Body of pancreas (tissue), 4 donors: ENCODE data around the gene CGB2. TPM values are rescaled to one million over a fixed set of nuclear protein-coding genes. Genes with fewer than 3 reads are reported as not detected.
"Not testable (repeated sequence)": the region's sequence is repeated elsewhere in the genome, so short reads cannot be mapped to it uniquely, and the experiment has no call there.

ENCODE experiments used
- ATAC-seq: fragments of 150-250 bp; one replicate; pipeline ENCODE4 v1.9.1; 2016
- DNase-seq, 4 donors: peaks; one replicate each; pipeline ENCODE4 v3.0.0-alpha.2; 2019
- H3K27ac ChIP-seq, 4 donors: fragments of 200-600 bp; sonication (generic); 1 replicate in 3 of 4; 2 replicates in 1 of 4; pipeline versions ENCODE4 v1.5.1 to v1.6.1; 2016 to 2019; ENCODE audit warnings: mild to moderate bottlenecking in 1 of 4, mixed read lengths in 1 of 4, moderate library complexity in 1 of 4
- H3K27me3 ChIP-seq, 2 donors: fragments of 200-600 bp; sonication (generic); one replicate each; pipeline ENCODE4 v1.6.0; 2016; ENCODE audit warnings: mild to moderate bottlenecking in 1 of 2
- H3K36me3 ChIP-seq, 2 donors: fragments of 200-600 bp; sonication (generic); replicated peaks in 1 of 2; 2 replicates each; pipeline ENCODE4 v1.5.1; 2016; ENCODE audit warnings: low read depth in 2 of 2; ENCODE audit not compliant: insufficient read depth in 1 of 2
- H3K4me1 ChIP-seq: fragments of 200-600 bp; sonication (generic); one replicate; pipeline ENCODE4 v1.6.0; 2016
- H3K4me3 ChIP-seq, 2 donors: fragments of 200-600 bp; sonication (generic); 1 replicate in 1 of 2; 2 replicates in 1 of 2; pipeline ENCODE4 v1.5.1; 2016 to 2019
- H3K9me3 ChIP-seq, 3 donors: fragments of 200-600 bp; sonication (generic); 1 replicate in 2 of 3; 2 replicates in 1 of 3; pipeline ENCODE4 v1.5.1; 2016
- POLR2A ChIP-seq, 3 donors: fragments of 450-650 bp; IDR thresholded peaks; one replicate each; pipeline ENCODE4 v1.6.1; 2016; ENCODE audit warnings: antibody characterized with exemption in 3 of 3, mild to moderate bottlenecking in 2 of 3
- WGBS, 2 donors: methylation state at CpG; one replicate each; pipeline ENCODE4 v1.1.5; 2017; 5-methylcytosine and 5-hydroxymethylcytosine counted together
- intact Hi-C: fragments of 100-400 bp; cut with DNase I; formaldehyde crosslinking; loops from one replicate; pipeline ENCODE4 v1.15.1; 2023
- total RNA-seq, 2 donors: library from RNA; depleted of rRNA; stranded (reverse); fragments of >200 nt; gene quantifications; one replicate each; pipeline ENCODE4 v1.1.0, GENCODE V29; 2016
- TF ChIP-seq, protein P1 (sequence below), 7 experiments: fragments of 450-650 bp in 4 of 7; fragments of 200-600 bp in 3 of 7; sonication (generic) in 3 of 7; IDR thresholded peaks; one replicate each; pipeline ENCODE4 v1.5.1; 2016 to 2019; ENCODE audit warnings: antibody characterized with exemption in 7 of 7

CGB2 gene
- total RNA-seq, 2 donors from 2014 or later = not detected

DNA sequence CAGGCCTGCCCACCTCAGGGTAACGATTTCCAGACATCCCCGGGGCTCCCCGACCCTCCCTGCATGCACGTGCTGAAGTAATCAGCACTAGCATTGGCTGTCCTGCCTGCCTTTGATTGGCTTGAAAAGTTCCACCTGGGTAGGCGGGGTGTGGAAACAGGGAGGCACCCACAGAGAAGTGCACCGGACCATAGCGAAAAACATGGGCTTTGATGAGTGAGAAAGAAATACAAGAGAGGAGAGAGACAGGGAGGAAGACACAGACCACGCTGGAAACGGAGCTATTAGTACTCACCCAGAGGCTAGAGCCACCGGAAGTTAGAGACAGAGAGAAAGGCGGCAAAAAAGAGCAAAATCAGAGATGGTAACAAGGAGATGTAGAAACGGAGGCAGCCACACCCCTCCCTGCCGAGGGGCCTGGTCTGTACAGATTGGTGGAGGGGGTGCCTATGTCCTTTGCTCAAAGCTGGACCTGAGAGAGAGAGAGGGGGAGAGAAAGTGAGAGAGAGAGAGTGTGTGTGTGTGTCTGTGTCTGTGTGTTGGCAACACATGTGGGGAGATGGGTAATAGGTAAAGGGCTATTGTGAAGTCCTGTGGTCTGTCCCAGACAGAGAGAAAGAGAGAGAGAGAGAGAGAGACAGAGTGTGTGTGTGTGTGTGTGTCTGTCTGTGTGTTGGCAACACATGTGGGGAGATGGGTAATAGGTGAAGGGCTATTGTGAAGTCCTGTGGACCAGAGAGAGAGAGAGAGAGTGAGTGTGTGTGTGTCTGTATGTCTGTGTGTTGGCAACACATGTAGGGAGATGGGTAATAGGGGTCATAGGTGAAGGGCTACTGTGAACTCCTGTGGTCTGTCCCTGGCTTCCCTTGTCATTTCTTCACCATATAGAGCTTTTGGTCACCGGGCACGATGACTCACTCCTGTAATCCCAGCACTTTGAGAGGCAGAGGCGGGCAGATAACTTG, 10.5 kb upstream of the CGB2 start:
- TF ChIP-seq, protein P1, sequence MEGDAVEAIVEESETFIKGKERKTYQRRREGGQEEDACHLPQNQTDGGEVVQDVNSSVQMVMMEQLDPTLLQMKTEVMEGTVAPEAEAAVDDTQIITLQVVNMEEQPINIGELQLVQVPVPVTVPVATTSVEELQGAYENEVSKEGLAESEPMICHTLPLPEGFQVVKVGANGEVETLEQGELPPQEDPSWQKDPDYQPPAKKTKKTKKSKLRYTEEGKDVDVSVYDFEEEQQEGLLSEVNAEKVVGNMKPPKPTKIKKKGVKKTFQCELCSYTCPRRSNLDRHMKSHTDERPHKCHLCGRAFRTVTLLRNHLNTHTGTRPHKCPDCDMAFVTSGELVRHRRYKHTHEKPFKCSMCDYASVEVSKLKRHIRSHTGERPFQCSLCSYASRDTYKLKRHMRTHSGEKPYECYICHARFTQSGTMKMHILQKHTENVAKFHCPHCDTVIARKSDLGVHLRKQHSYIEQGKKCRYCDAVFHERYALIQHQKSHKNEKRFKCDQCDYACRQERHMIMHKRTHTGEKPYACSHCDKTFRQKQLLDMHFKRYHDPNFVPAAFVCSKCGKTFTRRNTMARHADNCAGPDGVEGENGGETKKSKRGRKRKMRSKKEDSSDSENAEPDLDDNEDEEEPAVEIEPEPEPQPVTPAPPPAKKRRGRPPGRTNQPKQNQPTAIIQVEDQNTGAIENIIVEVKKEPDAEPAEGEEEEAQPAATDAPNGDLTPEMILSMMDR (IDR thresholded peaks at IDR 0.05) = no peak
- no peak for TF ChIP-seq POLR2A (IDR thresholded peaks at IDR 0.05)
- Histone ChIP-seq H3K4me1 (peaks cover 32% of the 10 kb centered on the region), H3K9me3 (no peaks in the 10 kb centered on the region), H3K4me3 (no peak overlapping the region), H3K36me3 (no peaks in the 10 kb centered on the region), H3K27ac (no peak overlapping the region), H3K27me3 (no peaks in the 10 kb centered on the region)
- ATAC-seq (no peak), DNase-seq (no peak)
- WGBS, 2 donors = 56 to 61% methylated on average over 16 of the region's 16 CpGs
- intact Hi-C loops = no loop called here

DNA sequence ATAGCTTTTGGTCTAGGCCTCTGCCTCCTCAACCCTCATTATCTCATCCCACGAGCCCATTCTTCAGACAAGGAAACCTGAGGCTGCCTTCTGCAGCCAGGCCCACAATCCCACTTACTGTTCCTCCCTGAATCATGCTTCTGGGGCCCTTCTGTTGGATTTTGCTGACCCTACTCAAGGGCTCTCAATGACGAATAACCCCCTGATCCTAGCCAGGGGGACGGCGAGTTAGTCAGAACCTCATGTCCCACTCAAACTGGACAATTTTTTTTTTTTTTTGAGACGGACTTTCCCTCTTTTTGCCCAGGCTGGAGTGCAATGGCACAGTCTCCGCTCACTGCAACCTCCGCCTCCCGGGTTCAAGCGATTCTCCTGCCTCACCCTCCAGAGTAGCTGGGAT, 9.6 kb upstream of the CGB2 start:
- Histone ChIP-seq H3K4me3 (no peak overlapping the region), H3K4me1 (peaks cover 32% of the 10 kb centered on the region), H3K27me3 (no peaks in the 10 kb centered on the region), H3K9me3 (no peaks in the 10 kb centered on the region), H3K36me3 (no peaks in the 10 kb centered on the region), H3K27ac (no peak overlapping the region)
- WGBS, 2 donors = 87 to 89% methylated on average over 9 of the region's 9 CpGs
- intact Hi-C loops = no loop called here
- DNase-seq (no peak), ATAC-seq (no peak)
- TF ChIP-seq POLR2A (IDR thresholded peaks at IDR 0.05) = no peak
- TF ChIP-seq, protein P1 (IDR thresholded peaks at IDR 0.05) = no peak

GRCh38 chr19:49024233-49024632, 7.5 kb upstream of the CGB2 start, which contains the start of gene CGB3:
Gene CGB3, minus strand, starts transcription at chr19:49024333. Its CDS starts 362 bp downstream, at chr19:49023971.
- H3K4me3 ChIP-seq, H3K9me3 ChIP-seq, H3K36me3 ChIP-seq, intact Hi-C loops, H3K27ac ChIP-seq, ATAC-seq, DNase-seq, H3K27me3 ChIP-seq: not testable (repeated sequence)
- WGBS, 2 donors = 57 to 59% methylated on average over 2 to 13 of the region's 15 CpGs
- H3K4me1 ChIP-seq = peaks cover 12% of the 10 kb centered on the region

- H3K27ac ChIP-seq, DNase-seq, H3K4me1 ChIP-seq, intact Hi-C loops, ATAC-seq, H3K4me3 ChIP-seq, H3K9me3 ChIP-seq, H3K36me3 ChIP-seq, H3K27me3 ChIP-seq: not testable (repeated sequence)
- WGBS, 2 donors = 60 to 79% methylated on average over 2 to 4 of the region's 6 CpGs
These were observed 6.6 kb upstream of the CGB2 start for GRCh38 chr19:49025088-49025487.

- intact Hi-C loops, H3K4me3 ChIP-seq, H3K4me1 ChIP-seq, H3K27ac ChIP-seq, H3K9me3 ChIP-seq, H3K27me3 ChIP-seq, DNase-seq, ATAC-seq, H3K36me3 ChIP-seq: not testable (repeated sequence)
- 48 to 68% methylated on average over 5 to 17 of the region's 23 CpGs for WGBS, 2 donors
These were observed 6.1 kb upstream of the CGB2 start for GRCh38 chr19:49025599-49025998.

- H3K4me1 ChIP-seq, H3K4me3 ChIP-seq, intact Hi-C loops, H3K9me3 ChIP-seq, H3K27me3 ChIP-seq, H3K27ac ChIP-seq, ATAC-seq, DNase-seq, H3K36me3 ChIP-seq: not testable (repeated sequence)
- 66 to 84% methylated on average over 8 of the region's 9 CpGs for WGBS, 2 donors
These were observed 3.0 kb upstream of the CGB2 start for GRCh38 chr19:49028686-49029085.

- H3K27me3 ChIP-seq, H3K36me3 ChIP-seq, ATAC-seq, intact Hi-C loops, H3K4me3 ChIP-seq, H3K27ac ChIP-seq, H3K4me1 ChIP-seq, DNase-seq, H3K9me3 ChIP-seq: not testable (repeated sequence)
- 79 to 83% methylated on average over 3 to 14 of the region's 14 CpGs for WGBS, 2 donors
These were observed 1.9 kb upstream of the CGB2 start for GRCh38 chr19:49029749-49030148.

GRCh38 chr19:49030323-49030722, 1.4 kb upstream of the CGB2 start:
- intact Hi-C loops, H3K4me3 ChIP-seq, DNase-seq, H3K36me3 ChIP-seq, H3K27ac ChIP-seq, H3K4me1 ChIP-seq, H3K27me3 ChIP-seq, ATAC-seq, H3K9me3 ChIP-seq: not testable (repeated sequence)
- 79 to 83% methylated on average over 5 to 6 of the region's 8 CpGs for WGBS, 2 donors
